Activated CD4-positive, alpha-beta T cell treated with anti-CD3 and anti-CD28 coated beads, Interleukin-2, Interleukin-4, amounts not matched to agents 100 ng/mL and 50 ng/mL, durations not matched to agents 16 hours and 8 hours (primary cell): ENCODE measurements around the gene PTPN22.

ENCODE experiments used
- DNase-seq: peaks from one replicate; pipeline ENCODE4 v3.0.0-alpha.2; 2020; ENCODE audit warnings: low spot score

The PTPN22 gene

GRCh38 chr1:113887402-113888175 lies 16.1 kb upstream of the PTPN22 start, which contains the start of gene BCL2L15:
Gene BCL2L15, minus strand, starts transcription at chr1:113887581. Its CDS starts 206 bp downstream, at chr1:113887375.
- no peak for DNase-seq

- no peak for DNase-seq
Observed at GRCh38 chr1:113886417-113887401, 15.2 kb upstream of the PTPN22 start.

GRCh38 chr1:113881661-113882060 lies 10.1 kb upstream of the PTPN22 start:
- DNase-seq, result no peak

GRCh38 chr1:113879739-113880038 lies 8.2 kb upstream of the PTPN22 start:
- DNase-seq, result no peak

- DNase-seq, result no peak
Observed at GRCh38 chr1:113876176-113876575, 4.7 kb upstream of the PTPN22 start.

- DNase-seq, result no peak
Observed at GRCh38 chr1:113875714-113876113, 4.2 kb upstream of the PTPN22 start.

- DNase-seq, result peak; percentile 73
Observed at GRCh38 chr1:113874012-113874879, 2.7 kb upstream of the PTPN22 start.

- no peak for DNase-seq
Observed at GRCh38 chr1:113872219-113872935, 865 bp upstream of the PTPN22 start.

- no peak for DNase-seq
Observed at GRCh38 chr1:113870778-113871177, 734 bp downstream of the PTPN22 start.

GRCh38 chr1:113868387-113869083 lies 3.0 kb downstream of the PTPN22 start:
- DNase-seq, result peak; percentile 50

GRCh38 chr1:113861641-113862040 lies 9.9 kb downstream of the PTPN22 start:
- DNase-seq, result no peak

- DNase-seq, result no peak
Observed at GRCh38 chr1:113860891-113861290, 10.6 kb downstream of the PTPN22 start.

GRCh38 chr1:113859478-113860175 lies 11.9 kb downstream of the PTPN22 start:
- no peak for DNase-seq

- DNase-seq, result no peak
Observed at GRCh38 chr1:113858982-113859381, 12.5 kb downstream of the PTPN22 start.

GRCh38 chr1:113858418-113858817 lies 13.1 kb downstream of the PTPN22 start:
- DNase-seq, result no peak

- DNase-seq, result no peak
Observed at GRCh38 chr1:113857776-113858175, 13.7 kb downstream of the PTPN22 start.

GRCh38 chr1:113856401-113856790 lies 15.1 kb downstream of the PTPN22 start:
- no peak for DNase-seq

- no peak for DNase-seq
Observed at GRCh38 chr1:113855630-113856400, 15.7 kb downstream of the PTPN22 start.

- DNase-seq, result no peak
Observed at GRCh38 chr1:113854234-113854633, 17.3 kb downstream of the PTPN22 start.
